Fibroblast of villous mesenchyme (primary cell): ENCODE measurements around the gene USP10. TPM values are rescaled to one million over a fixed set of nuclear protein-coding genes. Genes with fewer than 3 reads are reported as not detected.

Experiments
- total RNA-seq: library from RNA; depleted of rRNA; stranded (reverse); fragments of >200 nt; gene quantifications from 2 replicates; pipeline ENCODE4 v1.2.3, GENCODE V29; 2012

The USP10 gene
- total RNA-seq, 1 donor = 65.2 TPM

Other genes with a start within 250 kb of the USP10 start
- gene MEAK7, start 195.3 kb upstream of the USP10 start, total RNA-seq = 23.5 and 27.2 TPM in 2 replicates
- gene COTL1, start 81.9 kb upstream of the USP10 start, total RNA-seq = 265 and 310 TPM in 2 replicates
- gene KLHL36, start 51.5 kb upstream of the USP10 start, total RNA-seq = 66.7 and 71.7 TPM in 2 replicates
- 44.0 and 87.3 TPM in 2 replicates for gene CRISPLD2, start 120.0 kb downstream of the USP10 start, total RNA-seq